WTC11 (cell line): Measurements from ENCODE around the gene ZNF496. TPM values are rescaled to one million over a fixed set of nuclear protein-coding genes. Genes with fewer than 3 reads are reported as not detected.

ENCODE experiments used
- ATAC-seq: fragments of 200-7000 bp; cut with Tn5 transposase; 2 replicates; pipeline ENCODE4 v1.10.0; 2021; ENCODE audit warnings: mild to moderate bottlenecking, moderate library complexity
- CTCF ChIA-PET: fragments of 300-600 bp; sonication (Branson Sonifier 250); formaldehyde crosslinking; loops from one replicate; lab custom pipeline; 2021; ENCODE audit warnings: antibody characterized with exemption; lab: Charles Lee
- POLR2A ChIA-PET: fragments of 350-600 bp; sonication (Branson Sonifier 250); formaldehyde crosslinking; loops from one replicate; lab custom pipeline; 2021; ENCODE audit warnings: antibody characterized with exemption; lab: Charles Lee
- DNase-seq: peaks from one replicate; pipeline ENCODE4 v3.0.0; 2021; ENCODE audit warnings: low spot score
- H3K27ac Mint-ChIP-seq: 2 replicates; pipeline ENCODE4 v1.8.0; 2021; ENCODE audit warnings: mixed read lengths
- H3K27me3 Mint-ChIP-seq: 2 replicates; pipeline ENCODE4 v1.8.0; 2021; ENCODE audit warnings: low read depth, mild to moderate bottlenecking, moderate library complexity, mixed read lengths
- H3K36me3 Mint-ChIP-seq: 2 replicates; pipeline ENCODE4 v1.8.0; 2021; ENCODE audit warnings: mixed read lengths
- H3K4me1 Mint-ChIP-seq: 2 replicates; pipeline ENCODE4 v1.8.0; 2022; ENCODE audit warnings: mixed read lengths
- H3K4me3 Mint-ChIP-seq: 2 replicates; pipeline ENCODE4 v1.8.0; 2021; ENCODE audit warnings: mild to moderate bottlenecking, moderate library complexity, mixed read lengths
- H3K9me3 Mint-ChIP-seq: 2 replicates; pipeline ENCODE4 v1.8.0; 2021; ENCODE audit warnings: mixed read lengths
- CBFB ChIP-seq: sonication (generic); formaldehyde crosslinking; IDR thresholded peaks from 2 replicates; pipeline ENCODE4 v1.8.1; 2022; ENCODE audit warnings: mild to moderate bottlenecking, low read depth, missing genetic modification reagents
- FOXP1 ChIP-seq: sonication (generic); formaldehyde crosslinking; IDR thresholded peaks from 2 replicates; pipeline ENCODE4 v1.8.0; 2022; ENCODE audit warnings: missing genetic modification reagents, mild to moderate bottlenecking, moderate library complexity, borderline replicate concordance
- GABPB1 ChIP-seq: sonication (generic); formaldehyde crosslinking; IDR thresholded peaks from 2 replicates; pipeline ENCODE4 v1.8.1; 2023; ENCODE audit warnings: mild to moderate bottlenecking, missing genetic modification reagents
- GTF2I ChIP-seq: fragments of 250-450 bp; sonication (Bioruptor Pico); conservative IDR thresholded peaks from 2 replicates; pipeline ENCODE4 v1.4.0; 2021; ENCODE audit warnings: mild to moderate bottlenecking
- HMGA2 ChIP-seq: fragments of 250-450 bp; sonication (Bioruptor Pico); IDR thresholded peaks from 2 replicates; pipeline ENCODE4 v1.4.0; 2021; ENCODE audit warnings: mild to moderate bottlenecking, moderate library complexity
- NFE2L1 ChIP-seq: sonication (generic); formaldehyde crosslinking; IDR thresholded peaks from 2 replicates; pipeline ENCODE4 v1.8.1; 2023; ENCODE audit warnings: missing genetic modification reagents
- SMAD3 ChIP-seq: sonication (generic); formaldehyde crosslinking; IDR thresholded peaks from 2 replicates; pipeline ENCODE4 v1.8.0; 2022; ENCODE audit warnings: missing genetic modification reagents, mild to moderate bottlenecking, borderline replicate concordance
- TEAD1 ChIP-seq: sonication (generic); formaldehyde crosslinking; IDR thresholded peaks from 2 replicates; pipeline ENCODE4 v1.8.0; 2022; ENCODE audit warnings: mild to moderate bottlenecking, missing genetic modification reagents
- TP53 ChIP-seq: sonication (generic); formaldehyde crosslinking; IDR thresholded peaks from 2 replicates; pipeline ENCODE4 v1.8.1; 2023; ENCODE audit warnings: mild to moderate bottlenecking, missing genetic modification reagents
- ZBTB21 ChIP-seq: sonication (generic); formaldehyde crosslinking; IDR thresholded peaks from 2 replicates; pipeline ENCODE4 v1.8.1; 2023; ENCODE audit warnings: mild to moderate bottlenecking, missing genetic modification reagents, borderline replicate concordance
- ZNF138 ChIP-seq: sonication (generic); formaldehyde crosslinking; conservative IDR thresholded peaks from 2 replicates; pipeline ENCODE4 v1.8.1; 2022; ENCODE audit warnings: mild to moderate bottlenecking, moderate library complexity, missing genetic modification reagents
- ZNF317 ChIP-seq: sonication (generic); formaldehyde crosslinking; IDR thresholded peaks from 2 replicates; pipeline ENCODE4 v1.8.1; 2023; ENCODE audit warnings: low read depth, mild to moderate bottlenecking, moderate library complexity, missing genetic modification reagents, borderline replicate concordance
- ZNF416 ChIP-seq: fragments of 250-450 bp; sonication (Bioruptor Pico); IDR thresholded peaks from 2 replicates; pipeline ENCODE4 v1.9.0; 2021; ENCODE audit warnings: mild to moderate bottlenecking, inconsistent platforms
- ZNF671 ChIP-seq: fragments of 250-450 bp; sonication (Bioruptor Pico); IDR thresholded peaks from 2 replicates; pipeline ENCODE4 v1.8.0; 2021; ENCODE audit warnings: mild to moderate bottlenecking
- total RNA-seq: library from RNA; stranded (reverse); gene quantifications from 3 replicates; pipeline ENCODE4 v1.2.3, GENCODE V29; 2021
- TF ChIP-seq, protein P1 (sequence below): sonication (generic); formaldehyde crosslinking; IDR thresholded peaks from 2 replicates; pipeline ENCODE4 v1.8.1; 2023; ENCODE audit warnings: mild to moderate bottlenecking, missing genetic modification reagents
- TF ChIP-seq, protein P2 (sequence below): sonication (generic); formaldehyde crosslinking; conservative IDR thresholded peaks from 2 replicates; pipeline ENCODE4 v1.8.1; 2022; ENCODE audit warnings: mild to moderate bottlenecking, missing genetic modification reagents
- TF ChIP-seq, protein P3 (sequence below): fragments of 250-450 bp; sonication (Bioruptor Pico); IDR thresholded peaks from 2 replicates; pipeline ENCODE4 v1.8.0; 2021; ENCODE audit warnings: mild to moderate bottlenecking
- TF ChIP-seq, protein P4 (sequence below): sonication (generic); formaldehyde crosslinking; IDR thresholded peaks from 2 replicates; pipeline ENCODE4 v1.8.1; 2022; ENCODE audit warnings: mild to moderate bottlenecking, moderate library complexity, missing genetic modification reagents
- TF ChIP-seq, protein P5 (sequence below): sonication (generic); formaldehyde crosslinking; IDR thresholded peaks from 2 replicates; pipeline ENCODE4 v1.8.1; 2023; ENCODE audit warnings: mild to moderate bottlenecking, missing genetic modification reagents, moderate library complexity
- TF ChIP-seq, protein P6 (sequence below): sonication (generic); formaldehyde crosslinking; IDR thresholded peaks from 2 replicates; pipeline ENCODE4 v1.8.0; 2023; ENCODE audit warnings: missing genetic modification reagents
- TF ChIP-seq, protein P7 (sequence below): sonication (generic); formaldehyde crosslinking; IDR thresholded peaks from 2 replicates; pipeline ENCODE4 v1.8.0; 2022; ENCODE audit warnings: missing genetic modification reagents

The ZNF496 gene
- total RNA-seq, 1 experiment from 2014 or later, result 88.3 TPM

DNA sequence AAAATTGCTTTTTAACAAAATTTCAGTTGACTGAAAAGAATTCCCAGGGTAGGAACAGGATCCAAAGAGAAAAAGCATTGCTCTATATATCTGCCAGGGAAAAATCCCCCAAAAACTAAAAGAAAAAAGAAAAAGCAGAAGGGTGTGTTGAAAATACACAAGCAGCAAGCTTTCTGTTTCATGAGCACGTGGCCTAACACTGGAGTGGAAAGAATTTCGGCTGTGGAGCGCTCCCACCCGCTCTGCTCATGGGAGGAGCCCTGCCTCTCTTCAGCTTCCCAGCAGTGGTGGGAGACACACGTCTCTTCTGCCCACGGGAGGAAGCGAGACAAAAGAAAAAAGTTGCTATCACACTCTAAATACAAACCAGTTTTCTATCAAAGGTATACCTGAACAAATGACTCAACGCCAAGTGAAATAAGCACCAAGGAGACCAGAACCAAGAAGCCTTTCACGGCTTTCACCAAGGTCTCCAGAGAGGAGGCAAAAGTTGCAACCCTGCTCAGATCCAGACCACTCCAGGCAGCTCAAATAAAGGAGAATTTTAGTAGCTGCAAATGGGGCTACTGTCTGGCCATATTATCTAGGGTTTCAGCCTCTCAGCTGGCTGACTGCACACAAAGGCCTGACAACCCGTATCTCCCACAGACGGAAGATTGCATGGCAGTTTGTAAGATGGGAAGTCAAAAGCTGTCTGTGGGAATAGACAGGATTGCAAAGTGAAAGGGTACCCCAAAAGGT, 29.5 kb upstream of the ZNF496 start:
- peak; percentile 46 for ATAC-seq
- CTCF ChIA-PET, result interaction anchor here (4.6 kb wide), 1 partner anchor 12 kb away, joined by 25 read pairs; no protein-coding TSS in a partner anchor
- peaks cover 18% of the 10 kb centered on the region for H3K9me3 Mint-ChIP-seq
- H3K4me1 Mint-ChIP-seq, result peaks cover 30% of the 10 kb centered on the region
- TF ChIP-seq, protein P1, sequence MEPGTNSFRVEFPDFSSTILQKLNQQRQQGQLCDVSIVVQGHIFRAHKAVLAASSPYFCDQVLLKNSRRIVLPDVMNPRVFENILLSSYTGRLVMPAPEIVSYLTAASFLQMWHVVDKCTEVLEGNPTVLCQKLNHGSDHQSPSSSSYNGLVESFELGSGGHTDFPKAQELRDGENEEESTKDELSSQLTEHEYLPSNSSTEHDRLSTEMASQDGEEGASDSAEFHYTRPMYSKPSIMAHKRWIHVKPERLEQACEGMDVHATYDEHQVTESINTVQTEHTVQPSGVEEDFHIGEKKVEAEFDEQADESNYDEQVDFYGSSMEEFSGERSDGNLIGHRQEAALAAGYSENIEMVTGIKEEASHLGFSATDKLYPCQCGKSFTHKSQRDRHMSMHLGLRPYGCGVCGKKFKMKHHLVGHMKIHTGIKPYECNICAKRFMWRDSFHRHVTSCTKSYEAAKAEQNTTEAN, result no peak
- TF ChIP-seq NFE2L1 (CRISPR knock-in tag) (no peak), CBFB (CRISPR knock-in tag) (no peak), FOXP1 (no peak), HMGA2 (CRISPR knock-in tag) (no peak), ZNF671 (CRISPR knock-in tag) (no peak), ZNF317 (CRISPR knock-in tag) (no peak), GTF2I (no peak), ZNF138 (CRISPR knock-in tag) (no peak), ZBTB21 (CRISPR knock-in tag) (no peak), TEAD1 (no peak), SMAD3 (CRISPR knock-in tag) (no peak)
- TF ChIP-seq, protein P2, sequence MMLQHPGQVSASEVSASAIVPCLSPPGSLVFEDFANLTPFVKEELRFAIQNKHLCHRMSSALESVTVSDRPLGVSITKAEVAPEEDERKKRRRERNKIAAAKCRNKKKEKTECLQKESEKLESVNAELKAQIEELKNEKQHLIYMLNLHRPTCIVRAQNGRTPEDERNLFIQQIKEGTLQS, result no peak
- TF ChIP-seq, protein P3, sequence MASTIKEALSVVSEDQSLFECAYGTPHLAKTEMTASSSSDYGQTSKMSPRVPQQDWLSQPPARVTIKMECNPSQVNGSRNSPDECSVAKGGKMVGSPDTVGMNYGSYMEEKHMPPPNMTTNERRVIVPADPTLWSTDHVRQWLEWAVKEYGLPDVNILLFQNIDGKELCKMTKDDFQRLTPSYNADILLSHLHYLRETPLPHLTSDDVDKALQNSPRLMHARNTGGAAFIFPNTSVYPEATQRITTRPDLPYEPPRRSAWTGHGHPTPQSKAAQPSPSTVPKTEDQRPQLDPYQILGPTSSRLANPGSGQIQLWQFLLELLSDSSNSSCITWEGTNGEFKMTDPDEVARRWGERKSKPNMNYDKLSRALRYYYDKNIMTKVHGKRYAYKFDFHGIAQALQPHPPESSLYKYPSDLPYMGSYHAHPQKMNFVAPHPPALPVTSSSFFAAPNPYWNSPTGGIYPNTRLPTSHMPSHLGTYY (CRISPR knock-in tag), result no peak
- TF ChIP-seq, protein P4, sequence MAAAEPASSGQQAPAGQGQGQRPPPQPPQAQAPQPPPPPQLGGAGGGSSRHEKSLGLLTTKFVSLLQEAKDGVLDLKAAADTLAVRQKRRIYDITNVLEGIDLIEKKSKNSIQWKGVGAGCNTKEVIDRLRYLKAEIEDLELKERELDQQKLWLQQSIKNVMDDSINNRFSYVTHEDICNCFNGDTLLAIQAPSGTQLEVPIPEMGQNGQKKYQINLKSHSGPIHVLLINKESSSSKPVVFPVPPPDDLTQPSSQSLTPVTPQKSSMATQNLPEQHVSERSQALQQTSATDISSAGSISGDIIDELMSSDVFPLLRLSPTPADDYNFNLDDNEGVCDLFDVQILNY (CRISPR knock-in tag), result no peak
- peaks cover 29% of the 10 kb centered on the region for H3K27me3 Mint-ChIP-seq
- H3K27ac Mint-ChIP-seq, result no peak overlapping the region
- H3K36me3 Mint-ChIP-seq, result peaks cover 19% of the 10 kb centered on the region
- DNase-seq, result no peak
- POLR2A ChIA-PET, result no interaction called here
- no peak overlapping the region for H3K4me3 Mint-ChIP-seq

DNA sequence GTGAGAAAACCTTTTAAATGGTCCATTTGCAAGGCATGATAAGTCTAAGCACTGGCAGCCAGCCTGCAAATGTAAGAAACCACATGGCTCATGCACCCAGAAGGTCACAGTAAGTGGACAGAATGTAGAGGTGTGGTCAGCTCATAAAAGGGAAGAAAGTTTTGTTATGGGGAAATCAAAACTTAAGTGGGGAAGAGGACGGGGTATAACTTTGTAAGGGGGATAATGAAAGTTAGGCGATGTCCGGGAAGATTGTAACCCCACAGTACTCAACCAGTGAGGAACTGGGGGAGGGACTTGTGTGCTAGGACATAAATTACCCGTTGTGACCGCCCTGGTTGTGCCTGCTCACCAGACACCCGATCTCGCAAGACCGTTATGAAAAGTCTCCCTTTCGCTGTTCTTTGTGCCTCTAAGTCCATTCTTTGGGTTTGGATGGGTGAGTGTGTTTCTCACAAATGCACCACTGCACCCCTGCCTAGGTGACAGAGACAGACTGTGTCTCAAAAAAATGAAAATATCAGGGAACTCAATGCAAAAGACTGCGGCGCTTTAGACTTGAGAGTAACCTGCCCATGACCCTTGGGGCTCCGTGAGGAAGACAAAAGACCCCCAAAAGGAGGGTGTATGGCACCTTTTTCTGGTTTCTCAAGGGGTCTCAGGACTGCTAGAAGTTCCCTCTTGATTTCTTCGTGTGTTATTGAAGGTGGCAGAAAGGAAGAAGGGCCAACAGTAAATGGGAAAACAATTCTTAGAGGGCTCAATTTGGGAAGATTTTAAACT, 28.6 kb upstream of the ZNF496 start:
- ATAC-seq (no peak), DNase-seq (no peak)
- Mint-ChIP-seq H3K4me1 (peaks cover 35% of the 10 kb centered on the region), H3K36me3 (peaks cover 11% of the 10 kb centered on the region), H3K27me3 (peaks cover 33% of the 10 kb centered on the region), H3K4me3 (no peak overlapping the region), H3K9me3 (peaks cover 14% of the 10 kb centered on the region), H3K27ac (no peak overlapping the region)
- POLR2A ChIA-PET, result no interaction called here
- CTCF ChIA-PET, result interaction anchor here (1.1 to 4.6 kb wide), 2 partner anchors 13 to 30 kb away, joined by 3 to 25 read pairs; no protein-coding TSS in a partner anchor
- TF ChIP-seq ZNF416 (CRISPR knock-in tag), result no peak
- TF ChIP-seq, protein P5, sequence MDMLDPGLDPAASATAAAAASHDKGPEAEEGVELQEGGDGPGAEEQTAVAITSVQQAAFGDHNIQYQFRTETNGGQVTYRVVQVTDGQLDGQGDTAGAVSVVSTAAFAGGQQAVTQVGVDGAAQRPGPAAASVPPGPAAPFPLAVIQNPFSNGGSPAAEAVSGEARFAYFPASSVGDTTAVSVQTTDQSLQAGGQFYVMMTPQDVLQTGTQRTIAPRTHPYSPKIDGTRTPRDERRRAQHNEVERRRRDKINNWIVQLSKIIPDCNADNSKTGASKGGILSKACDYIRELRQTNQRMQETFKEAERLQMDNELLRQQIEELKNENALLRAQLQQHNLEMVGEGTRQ (CRISPR knock-in tag), result no peak
- TF ChIP-seq, protein P6, sequence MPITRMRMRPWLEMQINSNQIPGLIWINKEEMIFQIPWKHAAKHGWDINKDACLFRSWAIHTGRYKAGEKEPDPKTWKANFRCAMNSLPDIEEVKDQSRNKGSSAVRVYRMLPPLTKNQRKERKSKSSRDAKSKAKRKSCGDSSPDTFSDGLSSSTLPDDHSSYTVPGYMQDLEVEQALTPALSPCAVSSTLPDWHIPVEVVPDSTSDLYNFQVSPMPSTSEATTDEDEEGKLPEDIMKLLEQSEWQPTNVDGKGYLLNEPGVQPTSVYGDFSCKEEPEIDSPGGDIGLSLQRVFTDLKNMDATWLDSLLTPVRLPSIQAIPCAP (CRISPR knock-in tag), result no peak
- no peak for TF ChIP-seq GABPB1 (CRISPR knock-in tag)
- TF ChIP-seq, protein P7, sequence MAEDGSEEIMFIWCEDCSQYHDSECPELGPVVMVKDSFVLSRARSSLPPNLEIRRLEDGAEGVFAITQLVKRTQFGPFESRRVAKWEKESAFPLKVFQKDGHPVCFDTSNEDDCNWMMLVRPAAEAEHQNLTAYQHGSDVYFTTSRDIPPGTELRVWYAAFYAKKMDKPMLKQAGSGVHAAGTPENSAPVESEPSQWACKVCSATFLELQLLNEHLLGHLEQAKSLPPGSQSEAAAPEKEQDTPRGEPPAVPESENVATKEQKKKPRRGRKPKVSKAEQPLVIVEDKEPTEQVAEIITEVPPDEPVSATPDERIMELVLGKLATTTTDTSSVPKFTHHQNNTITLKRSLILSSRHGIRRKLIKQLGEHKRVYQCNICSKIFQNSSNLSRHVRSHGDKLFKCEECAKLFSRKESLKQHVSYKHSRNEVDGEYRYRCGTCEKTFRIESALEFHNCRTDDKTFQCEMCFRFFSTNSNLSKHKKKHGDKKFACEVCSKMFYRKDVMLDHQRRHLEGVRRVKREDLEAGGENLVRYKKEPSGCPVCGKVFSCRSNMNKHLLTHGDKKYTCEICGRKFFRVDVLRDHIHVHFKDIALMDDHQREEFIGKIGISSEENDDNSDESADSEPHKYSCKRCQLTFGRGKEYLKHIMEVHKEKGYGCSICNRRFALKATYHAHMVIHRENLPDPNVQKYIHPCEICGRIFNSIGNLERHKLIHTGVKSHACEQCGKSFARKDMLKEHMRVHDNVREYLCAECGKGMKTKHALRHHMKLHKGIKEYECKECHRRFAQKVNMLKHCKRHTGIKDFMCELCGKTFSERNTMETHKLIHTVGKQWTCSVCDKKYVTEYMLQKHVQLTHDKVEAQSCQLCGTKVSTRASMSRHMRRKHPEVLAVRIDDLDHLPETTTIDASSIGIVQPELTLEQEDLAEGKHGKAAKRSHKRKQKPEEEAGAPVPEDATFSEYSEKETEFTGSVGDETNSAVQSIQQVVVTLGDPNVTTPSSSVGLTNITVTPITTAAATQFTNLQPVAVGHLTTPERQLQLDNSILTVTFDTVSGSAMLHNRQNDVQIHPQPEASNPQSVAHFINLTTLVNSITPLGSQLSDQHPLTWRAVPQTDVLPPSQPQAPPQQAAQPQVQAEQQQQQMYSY, result no peak
- TF ChIP-seq TP53 (CRISPR knock-in tag), result no peak
- TF ChIP-seq FOXP1, result no peak
- TF ChIP-seq, protein P4 (CRISPR knock-in tag), result no peak
